GM18868 (cell line): ENCODE data around the gene KRTAP4-3.
"Not testable (repeated sequence)": the region's sequence is repeated elsewhere in the genome, so short reads cannot be mapped to it uniquely, and the experiment has no call there.

Source experiments
- ATAC-seq: cut with Tn5 transposase; IDR thresholded peaks from one replicate; pipeline ENCODE4 v1.9.1; 2021; ENCODE audit warnings: mild to moderate bottlenecking, moderate library complexity; ENCODE audit not compliant: unreplicated experiment

KRTAP4-3 gene

DNA sequence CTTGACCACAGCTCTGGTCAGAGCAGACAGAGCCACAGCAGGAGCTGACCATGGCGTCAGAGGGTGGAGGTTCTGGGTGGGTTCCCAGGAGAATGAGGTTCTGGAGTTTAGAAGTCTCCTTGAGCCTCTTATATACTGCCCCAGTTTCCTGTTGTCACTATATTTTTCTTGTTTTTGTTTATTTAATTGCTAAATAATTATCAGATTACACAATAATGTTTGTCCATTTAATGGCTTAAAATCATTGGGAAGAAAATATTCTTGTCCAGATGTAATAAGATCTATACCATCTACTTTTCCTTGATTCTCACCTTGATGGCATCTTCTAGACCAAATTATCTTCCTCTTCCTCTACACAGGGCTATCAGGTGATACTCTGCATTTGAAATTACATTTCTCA lies at the start of gene KRTAP4-3:
Gene KRTAP4-3, minus strand, starts transcription at position 101 of the 400 bp plus-strand sequence. Its CDS starts 49 bp downstream, at position 52.
- ATAC-seq, result no peak

DNA sequence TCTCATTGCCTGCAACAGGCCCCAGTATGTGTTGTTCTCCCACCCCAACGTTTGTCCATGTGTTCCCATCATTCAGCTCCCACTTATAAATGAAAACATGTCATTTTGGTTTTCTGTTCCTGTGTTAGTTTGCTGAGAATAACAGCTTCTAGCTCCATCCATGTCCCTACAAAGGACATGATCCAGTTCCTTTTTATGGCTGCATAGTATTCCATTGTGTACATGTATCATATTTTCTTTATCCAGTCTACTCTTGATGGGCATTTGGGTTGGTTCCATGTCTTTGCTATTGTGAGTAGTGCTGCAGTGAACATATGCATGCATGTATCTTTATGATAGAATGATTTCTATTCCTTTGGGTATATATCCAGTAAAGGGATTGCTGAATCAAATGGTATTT lies 47.7 kb upstream of the KRTAP4-3 start:
- ATAC-seq, result no peak

- ATAC-seq, result no peak
Observed at GRCh38 chr17:41212524-41213169, 44.6 kb upstream of the KRTAP4-3 start.

DNA sequence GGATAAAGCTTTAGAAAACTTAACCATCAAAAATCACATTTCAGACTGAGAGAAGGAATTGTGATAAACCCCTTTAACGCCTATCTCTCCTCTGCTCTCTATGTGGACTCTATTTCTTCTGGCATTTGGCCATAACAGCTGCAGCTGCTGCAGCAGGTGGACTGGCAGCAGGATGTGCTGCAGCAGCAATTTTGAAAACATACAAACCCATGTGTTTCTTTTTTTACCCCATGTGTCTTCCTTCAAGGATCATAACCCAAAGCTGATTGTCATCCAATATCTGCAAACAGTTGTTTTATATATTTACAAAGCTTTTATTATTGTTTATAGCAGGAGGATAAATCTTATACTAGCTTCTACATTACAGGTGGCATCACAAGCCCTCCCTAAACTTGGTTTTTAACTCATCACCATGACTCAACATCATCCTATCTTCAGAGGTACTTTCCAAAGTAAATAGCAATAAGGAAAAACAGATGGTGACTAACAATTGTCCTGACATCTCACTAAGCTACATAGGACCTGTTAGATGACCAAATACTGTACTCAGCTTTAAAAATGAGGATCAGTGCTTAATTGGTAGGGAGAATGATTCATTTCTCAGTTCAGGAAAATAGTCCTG lies 43.9 kb upstream of the KRTAP4-3 start:
- no peak for ATAC-seq

DNA sequence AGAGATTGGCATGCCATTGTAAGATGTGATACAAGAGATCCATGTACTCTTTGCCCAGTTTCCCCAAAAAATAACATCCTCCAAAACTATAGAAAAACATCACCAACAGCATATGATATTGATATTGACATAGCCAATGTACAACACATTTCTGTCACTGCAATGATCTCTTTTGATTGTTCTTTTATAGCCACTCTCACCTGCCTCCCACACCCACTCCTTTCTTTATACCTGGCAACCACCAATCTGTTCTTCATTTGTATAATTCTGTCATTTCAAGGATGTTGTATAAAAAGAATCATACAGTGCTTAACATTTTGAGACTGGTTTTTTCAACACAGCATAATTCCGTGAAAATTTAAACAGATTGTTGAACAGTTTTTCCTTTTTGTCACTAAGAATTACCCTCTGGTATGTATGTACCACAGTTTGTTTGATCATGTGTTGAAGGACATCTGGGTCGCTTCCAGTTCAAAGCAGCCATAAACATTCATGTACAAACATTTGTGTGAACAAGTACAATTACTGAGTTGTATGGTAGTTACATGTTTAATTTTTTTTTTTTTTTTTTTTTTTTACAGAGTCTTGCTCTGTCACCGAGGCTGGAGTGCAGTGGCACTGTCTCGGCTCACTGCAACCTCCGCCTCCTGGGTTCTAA lies 31.5 kb upstream of the KRTAP4-3 start:
- ATAC-seq, result no peak

- no peak for ATAC-seq
Observed at GRCh38 chr17:41196068-41196467, 28.0 kb upstream of the KRTAP4-3 start.

DNA sequence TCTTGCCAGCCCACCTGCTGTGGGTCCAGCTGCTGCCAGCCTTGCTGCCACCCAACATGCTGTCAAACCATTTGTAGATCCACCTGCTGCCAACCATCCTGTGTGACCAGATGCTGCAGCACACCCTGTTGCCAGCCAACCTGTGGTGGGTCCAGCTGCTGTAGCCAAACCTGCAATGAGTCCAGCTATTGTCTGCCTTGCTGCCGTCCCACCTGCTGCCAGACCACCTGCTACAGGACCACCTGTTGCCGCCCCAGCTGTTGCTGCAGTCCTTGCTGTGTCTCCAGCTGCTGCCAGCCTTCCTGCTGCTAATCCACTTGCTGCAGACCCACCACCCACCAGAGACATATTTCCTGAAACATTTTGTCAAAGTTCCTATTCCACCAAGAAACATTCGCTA lies 22.3 kb upstream of the KRTAP4-3 start:
- no peak for ATAC-seq

DNA sequence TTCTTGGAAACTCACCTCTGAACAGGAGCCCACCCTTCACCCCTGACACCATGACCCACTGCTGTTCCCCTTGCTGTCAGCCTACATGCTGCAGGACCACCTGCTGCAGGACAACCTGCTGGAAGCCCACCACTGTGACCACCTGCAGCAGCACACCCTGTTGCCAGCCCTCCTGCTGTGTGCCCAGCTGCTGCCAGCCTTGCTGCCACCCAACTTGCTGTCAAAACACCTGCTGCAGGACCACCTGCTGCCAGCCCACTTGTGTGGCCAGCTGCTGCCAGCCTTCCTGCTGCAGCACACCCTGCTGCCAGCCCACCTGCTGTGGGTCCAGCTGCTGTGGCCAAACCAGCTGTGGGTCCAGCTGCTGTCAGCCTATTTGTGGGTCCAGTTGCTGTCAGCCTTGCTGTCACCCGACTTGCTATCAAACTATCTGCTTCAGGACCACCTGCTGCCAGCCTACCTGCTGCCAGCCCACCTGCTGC lies 21.9 kb upstream of the KRTAP4-3 start, which contains the start of gene KRTAP9-1:
Gene KRTAP9-1, plus strand, starts transcription at position 51 of the 482 bp plus-strand sequence. Its CDS starts 0 bp downstream, at position 51.
- ATAC-seq, result not testable (repeated sequence)

DNA sequence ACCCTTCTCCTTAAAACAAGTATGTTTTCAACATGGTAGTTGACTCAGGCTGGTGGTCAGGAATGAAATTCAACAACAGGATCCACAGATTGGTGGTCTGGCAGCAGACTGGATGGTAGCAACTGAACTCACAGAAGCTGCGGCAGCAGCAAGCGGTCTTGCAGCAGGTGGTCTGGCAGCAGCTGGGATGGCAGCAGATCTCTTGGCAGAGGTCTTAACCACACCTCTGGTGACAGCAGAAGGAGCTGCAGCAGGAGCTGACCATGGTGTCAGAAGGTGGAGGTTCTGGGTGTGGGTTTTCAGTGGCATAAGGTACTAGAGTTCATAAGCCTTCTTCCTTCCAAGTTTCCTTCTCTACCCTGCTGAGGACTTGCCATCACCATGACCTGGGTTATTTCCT lies 18.9 kb upstream of the KRTAP4-3 start:
- no peak for ATAC-seq

GRCh38 chr17:41185001-41185400 lies 17.0 kb upstream of the KRTAP4-3 start:
- ATAC-seq, result no peak

GRCh38 chr17:41184480-41184961 lies 16.5 kb upstream of the KRTAP4-3 start, which contains the start of gene KRTAP4-1:
Gene KRTAP4-1 (minus strand): TSS chr17:41184911. CDS start chr17:41184854, 57 bp downstream.
- no peak for ATAC-seq

DNA sequence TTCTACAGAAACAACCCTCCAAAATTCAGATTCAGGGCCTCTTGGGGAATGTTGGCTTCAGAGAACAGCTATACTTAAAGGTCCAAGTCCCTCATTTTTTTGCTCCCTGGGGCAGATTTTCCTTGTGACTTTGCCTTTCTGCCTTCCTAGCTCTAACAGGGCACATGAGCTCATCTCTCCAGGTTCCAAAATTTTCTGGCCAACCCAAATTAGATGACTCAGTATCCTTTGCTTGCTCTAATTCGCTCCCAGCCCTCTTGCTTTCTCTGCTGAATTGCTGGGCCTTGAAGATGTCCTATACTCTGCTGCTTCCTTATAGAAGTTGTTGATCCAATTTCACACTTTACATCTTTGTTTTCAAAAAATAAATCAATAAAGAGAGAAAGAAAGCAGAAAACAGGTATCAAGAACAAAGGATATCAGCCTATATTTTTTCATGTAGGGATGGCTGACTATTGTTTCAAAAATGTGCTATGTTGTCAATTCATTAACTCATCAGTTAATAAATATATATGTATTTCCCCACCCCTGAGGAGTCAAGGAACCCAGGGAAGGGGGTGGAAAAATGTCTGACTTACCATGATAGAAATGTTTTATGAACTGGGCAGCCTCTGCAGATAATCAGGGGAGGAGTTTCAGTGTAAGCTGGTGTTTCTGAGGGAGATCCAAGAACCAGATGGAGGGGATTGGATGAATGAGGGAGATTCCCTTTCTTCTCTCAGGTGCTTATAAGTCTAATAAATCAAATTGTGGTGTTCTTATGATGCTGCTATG lies 11.0 kb upstream of the KRTAP4-3 start:
- ATAC-seq, result no peak

- ATAC-seq, result no peak
Observed at GRCh38 chr17:41178341-41178740, 10.3 kb upstream of the KRTAP4-3 start.

DNA sequence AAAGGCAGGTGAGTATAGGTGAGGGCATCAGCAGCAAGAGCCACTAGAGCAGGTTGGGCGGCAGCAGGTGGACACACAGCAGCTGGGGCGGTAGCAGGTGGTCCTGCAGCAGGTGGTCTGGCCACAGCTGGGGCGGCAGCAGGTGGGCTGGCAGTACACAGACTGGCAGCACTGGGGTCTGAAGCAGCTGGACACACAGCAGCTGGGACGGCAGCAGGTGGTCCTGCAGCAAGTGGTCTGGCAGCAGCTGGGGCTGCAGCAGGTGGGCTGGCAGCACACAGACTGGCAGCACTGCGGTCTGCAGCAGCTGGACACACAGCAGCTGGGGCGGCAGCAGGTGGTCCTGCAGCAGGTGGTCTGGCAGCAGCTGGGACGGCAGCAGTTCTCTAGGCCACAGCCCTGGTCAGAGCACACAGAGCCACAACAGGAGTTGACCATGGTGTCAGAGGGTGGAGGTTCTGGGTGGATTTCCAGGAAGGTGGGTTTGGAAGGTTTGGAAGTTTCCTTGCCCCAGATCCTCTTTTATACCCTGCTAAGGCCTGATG lies 9.8 kb upstream of the KRTAP4-3 start, which contains the start of gene KRTAP4-2:
Gene KRTAP4-2, minus strand, starts transcription at position 495 of the 545 bp plus-strand sequence. Its CDS starts 57 bp downstream, at position 438.
- ATAC-seq, result no peak

DNA sequence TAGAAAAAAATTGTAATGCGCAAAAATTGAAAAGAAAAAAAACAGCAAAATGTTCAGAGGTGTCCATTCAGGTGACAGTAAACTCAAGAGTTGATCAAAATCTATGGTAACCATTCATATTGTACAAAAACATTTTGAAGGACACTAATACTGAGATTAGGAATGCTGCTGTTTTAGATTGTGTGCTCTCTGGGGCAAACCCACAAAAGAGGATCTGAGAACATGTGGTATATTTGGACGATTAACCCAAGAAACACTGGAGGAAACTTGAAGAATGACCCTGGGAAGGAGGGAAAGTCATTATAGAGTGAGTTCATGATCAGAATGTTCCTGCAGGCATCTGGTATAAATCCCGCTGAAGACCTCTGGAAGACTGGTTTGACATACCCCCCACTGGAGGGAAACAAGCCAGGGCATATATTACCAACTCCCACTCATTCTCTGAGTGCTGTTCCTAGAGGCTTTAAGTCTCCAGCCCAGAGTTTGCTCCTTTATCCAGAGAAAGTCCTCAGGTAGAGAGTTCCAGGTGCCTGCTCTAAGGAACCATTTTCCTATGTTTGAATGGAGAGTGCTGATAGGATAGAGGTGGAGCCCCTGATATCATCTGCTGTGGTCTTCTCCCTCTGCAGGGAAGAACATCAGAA lies 8.8 kb upstream of the KRTAP4-3 start:
- ATAC-seq, result no peak

- no peak for ATAC-seq
Observed at GRCh38 chr17:41171886-41172285, 3.9 kb upstream of the KRTAP4-3 start.

DNA sequence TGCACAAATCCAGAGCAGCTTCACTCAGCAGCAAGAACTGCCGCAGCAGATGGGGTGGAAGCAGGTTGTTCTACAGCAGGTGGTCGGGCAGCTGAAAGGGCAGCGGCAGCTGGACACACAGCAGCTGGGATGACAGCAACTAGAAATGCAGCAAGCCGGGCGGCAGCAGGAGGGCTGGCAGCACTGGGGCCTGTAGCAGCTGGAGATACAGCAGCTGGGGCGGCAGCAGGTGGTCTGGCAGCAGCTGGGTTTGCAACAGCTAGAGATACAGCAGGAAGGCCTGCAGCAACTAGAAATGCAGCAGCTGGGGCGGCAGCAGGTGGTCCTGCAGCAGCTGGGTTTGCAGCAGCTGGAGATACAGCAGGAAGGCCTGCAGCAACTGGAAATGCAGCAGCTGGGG lies 460 bp downstream of the KRTAP4-3 start:
- no peak for ATAC-seq

GRCh38 chr17:41163828-41164227 lies 4.2 kb downstream of the KRTAP4-3 start:
- ATAC-seq, result no peak

DNA sequence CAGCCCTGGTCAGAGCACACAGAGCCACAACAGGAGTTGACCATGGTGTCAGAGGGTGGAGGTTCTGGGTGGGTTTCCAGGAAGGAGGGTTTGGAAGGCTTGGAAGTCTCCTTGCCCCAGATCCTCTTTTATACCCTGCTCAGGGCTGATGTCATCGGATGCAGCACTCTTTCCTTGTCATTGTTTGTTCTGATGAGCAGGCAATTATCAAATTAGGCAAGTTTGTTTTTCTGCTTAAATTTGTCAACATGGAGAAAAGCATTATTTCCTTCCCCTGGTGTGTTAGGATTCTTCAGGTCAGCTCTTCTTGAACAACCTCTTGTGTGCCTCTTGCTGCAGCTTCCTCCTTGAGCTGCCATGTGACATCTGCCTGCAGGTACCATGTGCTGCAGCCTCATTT lies 7.4 kb downstream of the KRTAP4-3 start, which contains the start of gene KRTAP4-4:
Gene KRTAP4-4, minus strand, starts transcription at position 101 of the 400 bp plus-strand sequence. Its CDS starts 57 bp downstream, at position 44.
- no peak for ATAC-seq

GRCh38 chr17:41160190-41160589 lies 7.8 kb downstream of the KRTAP4-3 start:
- not testable (repeated sequence) for ATAC-seq
